Activated T-cell treated with anti-CD3 and anti-CD28 coated beads for 4 hours (primary cell): ENCODE measurements around the gene PTGR3.
"Not testable (repeated sequence)": the region's sequence is repeated elsewhere in the genome, so short reads cannot be mapped to it uniquely, and the experiment has no call there.

Experiments
- DNase-seq: peaks from one replicate; pipeline ENCODE4 v3.0.0-alpha.2; 2020

PTGR3 gene

DNA sequence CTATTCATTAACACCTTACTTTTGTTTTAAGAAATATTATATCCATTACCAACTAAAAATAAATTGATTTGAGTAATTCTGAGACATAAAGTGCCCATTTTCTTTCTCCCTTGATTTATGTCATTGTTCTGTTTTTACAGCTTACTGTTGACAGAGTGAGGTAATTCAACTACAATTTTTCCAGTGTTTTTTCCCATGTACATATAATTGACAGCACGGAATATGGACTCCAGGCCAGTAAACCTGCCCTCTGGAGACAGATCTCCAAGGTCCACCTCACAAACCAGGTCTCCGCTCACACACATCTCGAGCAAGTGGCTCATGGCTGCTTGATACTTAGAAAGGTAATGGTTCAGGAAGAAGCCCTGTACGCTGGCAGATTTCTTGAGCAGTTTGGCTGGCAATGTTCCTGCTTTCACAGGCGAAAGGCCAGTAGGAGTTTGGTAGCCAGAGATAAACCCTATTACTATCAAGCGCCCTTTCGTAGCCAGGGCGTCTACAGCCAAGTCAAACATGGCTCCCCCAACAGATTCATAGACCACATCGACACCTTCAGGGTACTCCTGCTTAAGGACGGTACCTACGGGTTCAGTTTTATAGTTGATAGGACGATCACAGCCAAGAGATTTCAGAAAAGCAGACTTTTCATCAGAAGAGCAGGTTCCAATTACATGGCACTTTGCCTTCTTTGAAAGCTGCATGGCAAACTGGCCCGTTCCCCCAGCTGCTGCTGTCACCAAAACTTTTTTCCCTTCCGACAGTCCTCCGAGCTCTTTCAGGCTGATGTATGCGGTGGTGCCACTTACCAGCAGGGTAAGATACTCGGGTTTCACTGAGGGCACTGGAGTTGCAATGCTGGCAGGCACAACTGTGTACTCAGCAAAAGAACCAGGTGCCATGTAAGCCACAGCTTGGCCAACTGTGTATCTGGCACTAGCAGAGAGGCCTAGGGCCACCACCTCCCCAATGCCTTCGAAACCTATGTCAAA, 7.4 kb downstream of the PTGR3 start:
- DNase-seq, result no peak

DNA sequence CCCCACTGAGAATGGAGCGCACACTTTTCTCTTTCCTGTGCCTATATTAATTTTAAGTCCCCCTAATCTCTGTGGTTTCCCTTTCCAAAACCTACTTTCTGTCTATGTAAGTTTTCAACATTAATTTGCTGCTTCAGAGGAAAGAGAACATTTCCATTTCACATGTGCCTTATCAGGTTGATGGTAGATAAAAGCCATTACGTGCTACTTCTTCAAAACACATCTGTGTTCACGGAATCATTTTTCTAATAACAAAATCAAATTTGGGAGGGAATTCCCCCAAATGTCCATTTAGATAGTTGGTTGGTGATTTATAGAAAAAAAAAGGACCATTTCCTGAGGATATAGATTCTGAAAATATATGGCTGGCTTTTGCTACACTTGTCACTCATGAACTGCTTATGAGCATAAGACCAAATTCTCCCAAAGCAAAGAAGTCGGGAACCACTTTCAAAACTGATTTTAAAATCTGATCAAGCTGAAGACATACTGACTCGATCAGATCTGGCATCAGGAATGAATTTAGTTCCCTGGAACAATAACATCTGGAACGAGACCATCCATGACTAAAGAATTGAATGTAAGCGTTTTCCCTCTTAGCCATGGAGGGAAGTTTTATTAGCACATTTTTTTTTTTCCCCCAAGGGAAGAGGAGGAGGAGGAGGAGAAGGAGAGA, 8.2 kb downstream of the PTGR3 start:
- no peak for DNase-seq

DNA sequence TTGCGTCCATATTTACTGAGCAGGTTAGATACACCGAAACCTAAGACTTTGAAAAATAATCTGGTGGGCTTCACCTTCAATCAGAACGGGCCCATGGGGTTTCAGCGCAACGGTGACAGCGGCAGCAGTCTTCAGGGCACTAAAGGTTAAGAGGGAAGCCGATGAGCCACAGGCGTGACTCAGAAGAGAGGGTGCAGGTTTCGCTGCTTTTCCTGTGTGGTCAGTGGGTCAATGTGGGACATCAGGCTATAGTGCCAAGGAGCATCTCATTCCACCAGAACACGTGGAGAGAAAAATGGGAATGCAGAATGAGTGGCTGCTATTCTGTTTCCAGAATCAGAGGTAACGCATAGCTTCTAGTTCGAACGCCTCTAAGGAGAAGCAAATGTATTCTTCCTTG, 8.9 kb downstream of the PTGR3 start:
- no peak for DNase-seq

DNA sequence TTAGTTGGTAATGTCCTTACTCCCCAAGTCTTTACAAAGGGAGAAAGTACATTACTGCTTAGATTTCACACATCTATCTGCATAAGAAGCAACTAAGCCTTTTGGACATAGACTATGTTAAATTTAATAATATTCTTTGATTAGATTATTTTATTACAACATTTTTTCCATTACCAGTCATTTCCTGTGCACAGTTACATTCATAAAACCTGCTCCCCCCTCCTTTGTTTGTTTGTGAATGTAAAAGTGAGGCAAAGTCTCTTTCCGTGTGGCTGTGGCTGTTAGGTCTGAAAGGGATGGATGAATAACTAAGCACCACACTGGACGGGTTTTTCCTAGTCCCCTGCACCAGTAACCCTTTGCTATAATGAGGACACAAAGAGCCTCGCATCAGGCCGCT, 9.6 kb downstream of the PTGR3 start:
- DNase-seq, result no peak

DNA sequence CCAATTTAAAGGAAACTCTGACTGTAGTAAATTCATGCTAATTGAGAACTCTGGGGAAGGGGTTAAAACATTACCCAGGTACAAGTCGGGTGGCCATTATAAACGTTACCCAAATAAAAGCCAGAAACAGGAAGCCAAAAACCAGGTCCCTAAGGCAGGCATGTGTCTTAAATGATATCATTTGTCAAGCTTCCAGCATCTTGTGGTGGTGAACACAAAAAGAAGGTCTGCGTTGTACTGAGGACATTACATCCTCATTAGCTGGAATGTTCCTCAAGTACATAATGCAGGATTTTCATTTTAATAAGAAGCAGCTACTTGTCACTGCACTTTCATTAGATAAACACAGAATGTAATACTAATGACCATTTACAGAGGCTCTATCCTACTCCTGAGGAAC, 10.9 kb downstream of the PTGR3 start:
- DNase-seq, result no peak

DNA sequence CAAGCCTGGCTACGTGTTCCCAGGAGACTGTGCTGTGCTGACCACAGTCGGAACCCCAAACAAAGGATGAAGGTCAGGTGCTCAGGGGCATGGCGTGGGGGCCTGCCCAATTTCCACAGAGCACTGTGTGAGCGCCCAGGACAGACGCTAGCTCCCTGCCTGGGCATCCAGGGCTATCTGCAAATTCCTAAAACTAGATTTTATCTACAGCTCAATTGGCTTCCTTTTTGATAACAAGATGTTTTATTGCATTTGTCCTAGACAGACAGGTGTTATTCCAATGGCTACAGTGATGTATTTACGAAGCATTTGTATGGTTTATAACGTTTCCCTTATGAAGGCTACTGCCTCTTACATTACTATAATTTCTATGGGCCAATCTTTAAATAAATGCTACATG, 16.0 kb downstream of the PTGR3 start:
- no peak for DNase-seq

DNA sequence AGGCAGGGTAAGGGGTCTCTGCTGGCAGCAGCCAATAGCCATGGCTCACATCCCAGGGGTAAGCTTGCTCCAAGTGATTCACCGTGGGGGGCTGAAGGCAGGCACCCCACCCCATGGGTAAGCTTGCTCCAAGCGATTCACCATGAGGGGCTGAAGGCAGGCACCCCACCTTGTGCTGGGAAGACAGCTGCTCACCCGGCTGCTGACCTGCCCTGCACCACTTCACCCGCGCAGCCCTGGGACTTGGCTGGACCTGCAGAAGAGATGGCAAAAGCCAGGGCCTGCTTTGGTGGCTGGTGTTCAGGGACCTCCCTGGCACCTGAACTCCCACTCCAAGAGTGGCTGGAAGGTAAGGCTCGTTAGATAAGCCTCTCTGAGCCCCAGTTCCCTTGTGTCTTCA, 19.2 kb downstream of the PTGR3 start:
- no peak for DNase-seq

DNA sequence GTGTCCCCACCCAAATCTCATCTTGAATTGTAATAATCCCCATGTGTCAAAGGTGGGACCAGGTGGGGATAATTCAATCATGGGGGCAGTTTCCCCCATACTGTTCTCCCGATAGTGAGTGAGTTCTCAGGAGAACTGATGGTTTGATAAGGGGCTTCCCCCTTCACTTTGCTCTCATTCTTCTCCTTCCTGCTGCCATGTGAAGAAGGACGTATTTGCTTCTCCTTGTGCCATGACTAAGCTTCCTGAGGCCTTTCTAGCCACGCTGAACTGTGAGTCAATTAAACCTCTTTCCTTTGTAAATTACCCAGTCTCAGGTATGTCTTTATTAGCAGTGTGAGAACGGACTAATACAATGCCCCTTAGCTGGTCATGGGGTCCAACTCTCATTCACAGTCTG, 21.2 kb downstream of the PTGR3 start:
- DNase-seq, result not testable (repeated sequence)

DNA sequence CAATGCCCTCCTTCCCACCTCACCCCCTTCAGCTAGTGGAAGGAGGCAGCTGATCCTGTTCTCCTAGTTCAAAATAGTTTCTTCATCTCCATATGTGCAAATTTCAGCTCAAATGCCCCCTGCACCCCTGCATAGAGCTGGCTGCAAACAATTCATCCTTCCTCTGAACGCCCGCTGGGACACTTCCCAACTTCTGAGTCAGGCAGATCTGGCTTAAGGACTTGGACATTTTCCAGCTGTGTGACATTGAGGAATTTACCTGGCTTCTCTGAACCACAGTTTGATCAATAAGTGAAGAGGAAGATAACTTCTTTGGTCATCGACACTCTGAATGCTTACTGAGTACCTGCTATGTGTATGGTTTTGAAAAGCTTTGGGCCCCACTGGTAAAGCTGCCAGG, 23.5 kb downstream of the PTGR3 start:
- DNase-seq, result no peak

DNA sequence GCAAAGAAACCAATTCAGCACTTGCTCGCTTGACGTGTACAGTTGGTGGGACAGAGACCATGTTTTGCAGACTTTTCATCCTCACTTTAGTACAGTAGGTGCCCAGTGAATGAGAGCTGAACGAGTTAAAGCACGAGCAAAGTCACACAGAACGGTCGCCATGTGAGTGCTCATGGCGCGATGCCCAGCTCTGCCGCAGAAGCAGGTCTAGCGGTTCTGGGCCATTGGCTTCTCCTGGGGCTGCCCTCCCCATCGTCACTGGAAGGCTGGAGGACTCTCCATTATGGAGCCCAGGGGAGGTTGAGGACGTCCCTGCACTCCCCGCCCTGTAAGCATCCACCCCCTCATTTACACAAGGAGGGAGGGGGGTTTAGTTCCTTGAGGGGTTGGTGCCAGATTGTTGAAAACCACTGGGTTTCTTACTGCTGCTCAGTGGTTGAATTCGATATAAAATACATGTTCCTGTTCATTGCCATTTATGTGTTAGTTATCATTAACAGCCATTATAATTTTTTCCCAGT, 24.9 kb downstream of the PTGR3 start:
- no peak for DNase-seq

DNA sequence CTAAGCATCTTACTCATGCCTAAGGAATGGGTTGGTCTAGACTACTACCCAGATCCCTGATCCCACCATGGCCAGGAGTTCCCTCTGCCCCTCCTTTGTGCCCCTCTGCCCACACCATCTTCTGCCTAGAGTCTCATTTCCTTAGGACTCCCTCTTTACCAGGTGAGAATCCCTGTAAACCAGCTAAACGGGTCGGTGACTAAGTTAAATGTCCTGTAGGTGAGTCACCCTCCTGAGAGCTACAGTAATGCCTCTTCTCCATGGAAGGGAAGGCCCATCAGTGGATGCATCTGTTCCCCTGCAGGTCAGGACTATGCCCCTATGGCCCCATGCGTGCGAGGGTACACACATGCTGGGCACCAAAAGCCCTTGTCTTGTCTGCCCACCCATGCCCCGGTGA, 25.4 kb downstream of the PTGR3 start:
- no peak for DNase-seq

DNA sequence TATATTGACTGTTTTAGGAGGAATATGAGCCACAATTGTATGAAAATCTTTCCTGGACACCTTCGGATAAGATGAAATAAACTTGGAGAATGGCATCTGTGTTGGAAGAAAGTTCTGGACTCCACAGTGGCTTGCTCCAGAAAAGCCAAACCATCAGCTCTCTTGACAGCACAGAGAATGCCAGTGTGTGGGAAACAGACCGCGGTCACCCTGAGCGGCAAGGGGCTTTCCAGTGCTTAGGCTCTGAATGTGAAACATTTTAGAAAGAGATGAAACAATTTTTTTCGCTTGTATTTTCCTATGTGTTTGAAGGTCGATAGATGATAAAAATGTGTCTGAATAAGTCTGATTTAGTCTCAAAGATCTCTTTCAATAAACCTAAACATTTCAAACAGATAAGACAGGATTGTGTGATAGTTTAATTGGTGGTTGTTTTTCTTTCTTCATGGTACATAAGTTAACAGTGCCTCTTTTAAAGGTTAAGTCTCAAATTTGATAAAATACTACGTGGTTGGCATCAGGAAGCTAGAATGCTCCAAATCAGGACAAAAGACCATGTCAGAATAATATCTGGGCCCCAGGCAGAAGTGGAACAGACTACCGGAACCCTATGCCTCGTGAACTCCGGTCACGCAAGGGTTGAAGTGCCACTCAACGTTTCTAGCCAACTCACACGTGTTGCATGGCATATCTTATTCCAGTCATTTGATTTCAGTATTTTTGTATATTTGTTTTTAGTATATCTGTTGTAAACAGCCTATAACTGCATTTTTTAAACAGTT, 28.9 kb downstream of the PTGR3 start:
- no peak for DNase-seq

DNA sequence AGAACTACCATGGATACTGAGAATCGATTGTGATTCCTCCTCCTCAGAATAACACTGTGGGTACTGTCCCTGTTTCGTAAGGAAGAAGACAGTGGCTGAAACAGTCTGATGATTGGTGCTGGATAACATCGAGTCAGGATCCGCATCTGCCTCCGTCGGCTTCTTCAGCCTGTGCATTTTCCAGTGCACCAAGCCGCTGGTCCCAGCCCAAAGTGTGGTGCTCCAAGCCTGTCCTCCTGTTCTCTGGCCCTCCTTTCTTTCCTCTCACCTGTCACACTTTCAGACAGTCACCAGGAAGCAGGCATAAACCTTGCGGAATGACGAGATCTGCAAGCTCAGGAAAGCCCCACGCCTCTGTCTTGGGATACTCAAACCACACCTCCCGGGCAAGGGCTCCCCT, 30.6 kb downstream of the PTGR3 start:
- no peak for DNase-seq

DNA sequence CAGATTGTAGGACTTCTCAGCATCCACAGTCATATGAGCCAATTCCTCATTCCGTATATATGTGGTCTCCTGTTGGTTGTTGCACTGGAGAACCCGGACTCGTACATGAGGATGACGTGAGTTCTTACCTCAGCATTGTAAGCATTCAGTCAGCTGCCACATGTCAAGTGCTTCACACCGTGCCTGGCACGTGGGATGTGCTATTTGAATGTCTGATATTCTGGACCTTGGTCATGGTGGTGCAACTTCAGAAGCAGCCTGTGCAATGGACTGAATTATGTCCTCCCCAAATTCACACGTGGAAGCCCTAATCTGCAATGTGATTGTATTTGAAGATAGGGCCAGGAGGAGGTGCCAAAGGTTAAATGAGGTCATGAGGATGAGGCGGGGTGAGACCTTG, 32.1 kb downstream of the PTGR3 start:
- DNase-seq, result no peak

DNA sequence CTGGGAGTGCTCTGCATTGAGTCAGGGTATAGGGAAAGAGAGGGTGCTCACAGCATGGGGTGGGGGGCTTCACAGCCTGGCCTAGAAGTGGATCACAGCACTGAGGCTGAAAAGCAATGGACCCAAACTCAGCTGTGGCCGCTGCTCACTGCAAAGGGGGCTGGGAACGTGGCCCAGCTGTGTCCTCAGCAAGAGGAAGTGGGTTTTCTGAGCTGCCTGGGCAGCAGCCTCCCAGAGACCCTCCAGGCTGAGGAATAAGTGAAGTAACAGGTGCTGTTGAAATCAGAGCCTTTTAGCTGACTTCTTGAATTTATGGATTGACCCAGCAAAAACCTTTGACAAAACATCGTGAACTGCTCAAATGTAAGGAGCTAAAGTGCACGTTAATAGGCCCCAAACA, 35.2 kb downstream of the PTGR3 start:
- DNase-seq, result no peak

DNA sequence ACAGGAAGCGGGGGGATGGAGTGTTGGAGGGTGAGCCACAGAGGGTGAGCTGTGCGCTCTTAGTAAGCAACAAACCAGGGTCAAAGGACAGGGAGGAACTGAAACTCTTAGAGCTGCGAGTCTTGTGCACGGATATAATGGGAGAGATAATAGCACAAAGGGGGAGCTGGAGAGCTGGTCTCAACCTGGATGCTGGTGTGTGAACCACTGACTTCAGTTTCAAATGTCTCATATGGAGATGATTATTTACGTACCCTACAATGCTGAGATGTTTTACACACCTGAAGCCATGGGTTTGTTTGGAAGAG, 35.9 kb downstream of the PTGR3 start:
- DNase-seq, result no peak

DNA sequence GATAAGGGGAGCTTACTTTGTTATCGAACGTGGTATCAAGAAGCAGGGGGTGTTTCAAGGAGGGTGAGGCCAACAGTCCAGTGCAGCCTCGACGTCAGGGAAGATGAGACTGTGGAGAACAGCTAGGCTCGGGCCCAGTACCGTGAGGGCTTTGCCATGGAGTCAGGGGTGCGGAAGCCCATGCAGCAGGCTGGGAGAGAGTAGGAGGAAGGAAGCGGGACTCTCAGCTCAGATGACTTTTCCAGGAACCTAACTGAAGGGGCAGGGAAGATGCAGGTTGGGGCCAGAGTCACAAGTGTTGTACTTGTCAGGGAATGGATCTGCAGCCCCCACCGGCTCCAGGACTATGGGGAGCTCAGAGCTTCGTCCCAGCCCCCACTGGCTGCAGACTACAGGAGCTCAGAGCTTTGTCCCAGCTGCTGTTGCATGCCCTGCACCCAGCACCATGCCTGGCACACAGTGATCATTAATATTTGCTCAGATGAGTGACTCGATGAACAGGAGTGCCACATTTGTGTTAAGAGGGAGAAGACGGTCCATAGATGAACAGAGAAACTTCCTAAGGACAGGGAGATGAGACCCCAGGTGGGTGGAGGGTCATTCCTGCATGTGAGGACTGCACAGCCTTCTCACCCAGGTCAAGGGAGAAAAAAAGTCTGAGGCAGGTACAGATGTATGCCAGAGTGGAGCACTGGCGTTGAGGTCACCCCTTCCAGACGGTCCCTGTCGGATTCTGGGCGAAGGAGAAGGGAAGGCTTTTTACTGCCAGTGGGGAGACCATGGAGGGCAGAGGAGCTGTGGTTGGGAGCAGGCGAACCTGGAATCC, 36.4 kb downstream of the PTGR3 start:
- DNase-seq, result no peak

DNA sequence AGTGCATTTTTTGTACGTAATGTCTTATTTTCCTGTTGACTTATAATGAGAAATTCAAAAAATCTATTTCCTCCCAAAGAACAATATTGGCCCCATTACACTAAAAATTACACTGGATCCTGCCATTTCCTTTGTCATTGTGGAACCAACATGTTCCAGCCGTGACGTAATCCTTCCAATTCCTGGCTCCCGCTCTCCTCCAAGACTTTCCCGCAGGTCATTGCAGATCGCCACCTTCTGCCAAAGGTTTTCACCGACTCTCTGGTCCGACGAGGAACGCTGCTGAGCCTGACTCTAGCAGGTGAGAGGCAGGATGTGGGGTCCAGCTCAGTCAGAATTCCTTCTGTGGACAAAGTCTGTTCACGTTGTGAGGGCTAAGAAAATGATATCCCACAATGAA, 38.0 kb downstream of the PTGR3 start:
- DNase-seq, result no peak

DNA sequence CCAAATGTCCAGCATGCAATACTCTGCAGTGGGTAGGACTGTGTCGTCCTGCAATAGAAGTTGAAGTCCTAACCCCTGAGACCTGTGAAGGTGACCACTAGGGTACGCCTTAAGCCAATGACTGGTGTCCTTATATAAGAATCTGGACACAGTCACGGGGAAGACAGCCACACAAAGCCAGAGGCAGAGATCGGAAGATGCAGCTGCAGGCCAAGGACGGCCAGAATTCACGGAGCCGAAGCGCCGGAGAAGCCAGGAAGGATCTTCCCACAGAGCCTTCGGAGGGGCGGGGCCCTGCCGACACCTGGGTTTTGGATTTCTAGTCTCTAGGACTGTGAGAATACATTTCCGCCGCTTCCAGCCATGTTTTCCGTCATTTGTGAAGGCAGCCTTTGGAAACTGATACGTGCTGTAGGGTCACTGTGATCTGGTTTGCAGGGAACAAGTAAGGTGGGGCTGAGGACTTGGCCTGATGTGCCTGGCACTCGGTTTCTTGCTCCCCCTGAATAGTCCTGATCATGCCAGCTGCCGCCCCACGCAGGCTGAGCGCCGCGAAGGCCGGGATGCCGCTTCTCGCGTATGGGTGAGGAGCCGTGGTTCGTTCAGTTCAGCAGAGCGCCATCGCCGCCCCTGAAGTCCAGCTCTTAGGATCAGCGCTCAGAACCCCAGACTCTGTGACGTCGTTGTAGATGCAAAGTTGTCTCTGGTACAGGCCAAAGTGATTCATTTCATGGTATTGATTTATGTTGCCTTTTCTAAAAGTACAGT, 38.7 kb downstream of the PTGR3 start:
- no peak for DNase-seq

DNA sequence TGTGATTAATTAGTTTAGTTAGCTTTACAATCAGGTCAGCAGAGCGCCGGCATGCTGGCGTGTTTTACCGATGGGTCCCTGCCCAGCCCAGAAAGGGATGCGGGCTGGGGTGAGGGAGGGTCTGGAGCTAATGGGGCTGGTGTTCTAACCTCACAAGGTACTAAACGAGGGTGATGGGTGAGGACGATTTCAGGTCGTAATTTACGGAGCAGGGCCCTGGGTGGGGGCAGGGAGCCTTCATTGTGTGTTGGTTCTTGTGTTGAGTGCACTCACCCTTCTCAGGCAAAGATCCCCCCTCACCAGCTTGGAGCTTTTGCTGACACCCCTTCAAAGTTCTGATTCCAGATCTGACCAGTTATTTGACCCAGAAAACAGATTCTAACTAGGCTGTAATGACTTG, 39.5 kb downstream of the PTGR3 start:
- DNase-seq, result no peak

DNA sequence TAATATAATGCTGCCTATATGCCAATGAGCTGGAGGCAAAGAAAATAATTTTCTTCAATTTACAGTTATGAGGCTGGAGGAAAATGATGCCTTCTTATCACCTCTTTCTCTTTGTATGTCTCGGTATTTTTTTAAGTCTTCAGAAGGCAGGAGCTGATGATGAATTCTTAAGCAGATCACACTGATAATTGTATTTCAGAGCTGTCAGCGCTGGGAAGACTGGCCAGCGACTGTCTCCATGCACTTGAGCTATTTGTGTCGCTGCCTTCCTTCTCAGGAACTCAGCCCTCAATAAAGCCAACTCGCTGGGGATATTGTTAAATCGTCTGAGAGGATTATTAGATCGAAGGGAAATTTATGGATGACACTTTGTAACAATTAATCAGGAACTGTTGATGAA, 40.3 kb downstream of the PTGR3 start:
- DNase-seq, result no peak
